GM12873 (cell line): ENCODE results near the gene IGSF23.

Source experiments
- CTCF ChIP-seq: IDR thresholded peaks from 2 replicates; pipeline ENCODE4 v1.5.1; 2012; ENCODE audit warnings: low read depth, mild to moderate bottlenecking, moderate library complexity, low read length, control low read depth; ENCODE audit not compliant: insufficient read depth; ENCODE audit errors: missing control alignments

Gene IGSF23

GRCh38 chr19:44672226-44672625 lies 58.9 kb downstream of the IGSF23 start:
- no peak for TF ChIP-seq CTCF

- no peak for TF ChIP-seq CTCF
These were observed 60.1 kb downstream of the IGSF23 start for GRCh38 chr19:44673510-44673909.

GRCh38 chr19:44675521-44675920 lies 62.2 kb downstream of the IGSF23 start:
- TF ChIP-seq CTCF, result no peak

GRCh38 chr19:44677019-44677811 lies 63.9 kb downstream of the IGSF23 start:
- TF ChIP-seq CTCF, result no peak

- TF ChIP-seq CTCF, result no peak
These were observed 67.2 kb downstream of the IGSF23 start for GRCh38 chr19:44680536-44680935.

- TF ChIP-seq CTCF, result no peak
These were observed 68.8 kb downstream of the IGSF23 start for GRCh38 chr19:44681992-44682790.

- no peak for TF ChIP-seq CTCF
These were observed 69.4 kb downstream of the IGSF23 start for GRCh38 chr19:44682807-44683206.
